HG02798 (cell line): ENCODE results near the gene LPA.

Source experiments
- ATAC-seq: cut with Tn5 transposase; IDR thresholded peaks from one replicate; pipeline ENCODE4 v1.9.1; 2021; ENCODE audit warnings: mild to moderate bottlenecking; ENCODE audit not compliant: unreplicated experiment, poor library complexity

The LPA gene

GRCh38 chr6:160520043-160520904 is 143.8 kb downstream of the LPA start:
- ATAC-seq, result peak; percentile 94

- peak; percentile 8 for ATAC-seq
Measured at GRCh38 chr6:160519603-160520042, 144.5 kb downstream of the LPA start.

GRCh38 chr6:160519133-160519532 is 144.9 kb downstream of the LPA start:
- no peak for ATAC-seq

GRCh38 chr6:160513836-160514235 is 150.2 kb downstream of the LPA start:
- no peak for ATAC-seq

- ATAC-seq, result no peak
Measured at GRCh38 chr6:160510976-160511617, 153.0 kb downstream of the LPA start.

- ATAC-seq, result no peak
Measured at GRCh38 chr6:160510199-160510598, 153.9 kb downstream of the LPA start.

GRCh38 chr6:160509610-160510009 is 154.5 kb downstream of the LPA start:
- no peak for ATAC-seq

- no peak for ATAC-seq
Measured at GRCh38 chr6:160508599-160508998, 155.5 kb downstream of the LPA start.

- ATAC-seq, result no peak
Measured at GRCh38 chr6:160507420-160507819, 156.7 kb downstream of the LPA start.

- ATAC-seq, result no peak
Measured at GRCh38 chr6:160505970-160506369, 158.1 kb downstream of the LPA start.

- no peak for ATAC-seq
Measured at GRCh38 chr6:160500639-160501038, 163.4 kb downstream of the LPA start.

- no peak for ATAC-seq
Measured at GRCh38 chr6:160494576-160494975, 169.5 kb downstream of the LPA start.

- no peak for ATAC-seq
Measured at GRCh38 chr6:160489091-160489490, 175.0 kb downstream of the LPA start.

GRCh38 chr6:160487116-160487515 is 177.0 kb downstream of the LPA start:
- ATAC-seq, result no peak
